ENCODE measurements around the gene HTD2. TPM values are rescaled to one million over a fixed set of nuclear protein-coding genes. Genes with fewer than 3 reads are reported as not detected.
"Not testable (repeated sequence)": the region's sequence is repeated elsewhere in the genome, so short reads cannot be mapped to it uniquely, and the experiment has no call there.

The HTD2 gene
- total RNA-seq, 2 experiments from 2014 or later: 6.9 to 7.4 TPM

GRCh38 chr3:58274027-58274614 lies 32.2 kb upstream of the HTD2 start:
- H3K9me3 Mint-ChIP-seq (ENCODE audit: low read depth): no peaks in the 10 kb centered on the region
- H3K4me3 Mint-ChIP-seq: no peak overlapping the region
- H3K4me1 Mint-ChIP-seq: peaks cover 8% of the 10 kb centered on the region
- CTCF ChIA-PET: no interaction called here
- peaks cover 13% of the 10 kb centered on the region for H3K36me3 Mint-ChIP-seq
- H3K27me3 Mint-ChIP-seq: no peaks in the 10 kb centered on the region
- no peak for DNase-seq
- no peak for ATAC-seq
- no peak overlapping the region for H3K27ac Mint-ChIP-seq

- H3K4me1 Mint-ChIP-seq: no peaks in the 10 kb centered on the region
- no peak overlapping the region for H3K4me3 Mint-ChIP-seq
- H3K36me3 Mint-ChIP-seq: peaks cover 2% of the 10 kb centered on the region
These were observed 25.3 kb upstream of the HTD2 start for GRCh38 chr3:58281069-58281468.

GRCh38 chr3:58285334-58285733 lies 21.0 kb upstream of the HTD2 start:
- DNase-seq: no peak
- Mint-ChIP-seq H3K9me3 (ENCODE audit: low read depth) (no peaks in the 10 kb centered on the region), H3K36me3 (peaks cover 2% of the 10 kb centered on the region), H3K4me1 (no peaks in the 10 kb centered on the region), H3K27ac (no peak overlapping the region), H3K4me3 (no peak overlapping the region), H3K27me3 (no peaks in the 10 kb centered on the region)
- no peak for ATAC-seq
- CTCF ChIA-PET: no interaction called here

More at GRCh38 chr3:58281069-58281468, 25.3 kb upstream of the HTD2 start:
- Mint-ChIP-seq H3K27ac (no peak overlapping the region), H3K27me3 (no peaks in the 10 kb centered on the region), H3K9me3 (ENCODE audit: low read depth) (no peaks in the 10 kb centered on the region)
- DNase-seq (no peak), ATAC-seq (no peak)
- CTCF ChIA-PET: no interaction called here

- CTCF ChIA-PET: no interaction called here
- no peak overlapping the region for H3K27ac Mint-ChIP-seq
- DNase-seq: no peak
- no peak overlapping the region for H3K4me3 Mint-ChIP-seq
- no peaks in the 10 kb centered on the region for H3K27me3 Mint-ChIP-seq
- no peaks in the 10 kb centered on the region for H3K4me1 Mint-ChIP-seq
- peaks cover 2% of the 10 kb centered on the region for H3K36me3 Mint-ChIP-seq
- ATAC-seq: no peak
- H3K9me3 Mint-ChIP-seq (ENCODE audit: low read depth): no peaks in the 10 kb centered on the region
These were observed 19.0 kb upstream of the HTD2 start for GRCh38 chr3:58287354-58287753.

- H3K4me3 Mint-ChIP-seq: no peak overlapping the region
- no peak for ATAC-seq
- H3K36me3 Mint-ChIP-seq: peaks cover 2% of the 10 kb centered on the region
- H3K9me3 Mint-ChIP-seq (ENCODE audit: low read depth): no peaks in the 10 kb centered on the region
- CTCF ChIA-PET: no interaction called here
- no peaks in the 10 kb centered on the region for H3K4me1 Mint-ChIP-seq
- no peaks in the 10 kb centered on the region for H3K27me3 Mint-ChIP-seq
- no peak overlapping the region for H3K27ac Mint-ChIP-seq
- peak; percentile 39 for DNase-seq
These were observed 18.1 kb upstream of the HTD2 start for GRCh38 chr3:58288011-58288728.

GRCh38 chr3:58288964-58289613 lies 17.2 kb upstream of the HTD2 start:
- H3K4me3 Mint-ChIP-seq; H3K9me3 Mint-ChIP-seq (ENCODE audit: low read depth); H3K27me3 Mint-ChIP-seq; H3K27ac Mint-ChIP-seq; ATAC-seq; CTCF ChIA-PET; H3K4me1 Mint-ChIP-seq; DNase-seq; H3K36me3 Mint-ChIP-seq: not testable (repeated sequence)

- H3K27ac Mint-ChIP-seq: not testable (repeated sequence)
These were observed 15.9 kb upstream of the HTD2 start for GRCh38 chr3:58290446-58290845.

GRCh38 chr3:58291671-58292338 lies 14.5 kb upstream of the HTD2 start:
- no peaks in the 10 kb centered on the region for H3K4me1 Mint-ChIP-seq
- H3K4me3 Mint-ChIP-seq: no peak overlapping the region
- H3K36me3 Mint-ChIP-seq: peaks cover 3% of the 10 kb centered on the region
- H3K27ac Mint-ChIP-seq: no peak overlapping the region
- DNase-seq: peak; percentile 19
- no peak for ATAC-seq
- CTCF ChIA-PET: interaction anchor here (1.4 to 2.0 kb wide), 2 partner anchors 15 to 73 kb away, joined by 5 read pairs; partner anchors contain the start of genes HTD2 and RPP14
- no peaks in the 10 kb centered on the region for H3K27me3 Mint-ChIP-seq
- H3K9me3 Mint-ChIP-seq (ENCODE audit: low read depth): no peaks in the 10 kb centered on the region

More at GRCh38 chr3:58290446-58290845, 15.9 kb upstream of the HTD2 start:
- H3K36me3 Mint-ChIP-seq; H3K4me3 Mint-ChIP-seq; H3K4me1 Mint-ChIP-seq; H3K27me3 Mint-ChIP-seq; CTCF ChIA-PET; DNase-seq; ATAC-seq; H3K9me3 Mint-ChIP-seq (ENCODE audit: low read depth): not testable (repeated sequence)

GRCh38 chr3:58292866-58293265 lies 13.5 kb upstream of the HTD2 start:
- CTCF ChIA-PET: interaction anchor here (0.6 to 2.0 kb wide), 3 partner anchors 13 to 77 kb away, joined by 3 to 5 read pairs (median 3); partner anchors contain the start of genes HTD2 and RPP14
- Mint-ChIP-seq H3K27me3 (no peaks in the 10 kb centered on the region), H3K9me3 (ENCODE audit: low read depth) (no peaks in the 10 kb centered on the region), H3K36me3 (peaks cover 3% of the 10 kb centered on the region), H3K4me1 (no peaks in the 10 kb centered on the region), H3K4me3 (no peak overlapping the region), H3K27ac (no peak overlapping the region)
- ATAC-seq (no peak), DNase-seq (no peak)

GRCh38 chr3:58293516-58293915 lies 12.8 kb upstream of the HTD2 start:
- Mint-ChIP-seq H3K36me3 (peaks cover 3% of the 10 kb centered on the region), H3K9me3 (ENCODE audit: low read depth) (no peaks in the 10 kb centered on the region), H3K4me1 (no peaks in the 10 kb centered on the region), H3K27me3 (no peaks in the 10 kb centered on the region), H3K27ac (no peak overlapping the region), H3K4me3 (no peak overlapping the region)
- CTCF ChIA-PET: interaction anchor here (1.5 to 2.0 kb wide), 2 partner anchors 13 to 75 kb away, joined by 3 to 5 read pairs; partner anchors contain the start of genes HTD2 and RPP14
- no peak for ATAC-seq
- peak; percentile 28 for DNase-seq

GRCh38 chr3:58296269-58296668 lies 10.1 kb upstream of the HTD2 start:
- DNase-seq: no peak
- H3K36me3 Mint-ChIP-seq: peaks cover 1% of the 10 kb centered on the region
- ATAC-seq: no peak
- no peaks in the 10 kb centered on the region for H3K4me1 Mint-ChIP-seq
- H3K27me3 Mint-ChIP-seq: peaks cover 10% of the 10 kb centered on the region
- H3K9me3 Mint-ChIP-seq (ENCODE audit: low read depth): no peaks in the 10 kb centered on the region
- CTCF ChIA-PET: no interaction called here
- no peak overlapping the region for H3K4me3 Mint-ChIP-seq
- H3K27ac Mint-ChIP-seq: no peak overlapping the region

GRCh38 chr3:58296843-58297242 lies 9.5 kb upstream of the HTD2 start:
- H3K4me1 Mint-ChIP-seq: no peaks in the 10 kb centered on the region
- H3K27ac Mint-ChIP-seq: no peak overlapping the region
- no peaks in the 10 kb centered on the region for H3K9me3 Mint-ChIP-seq (ENCODE audit: low read depth)
- no peak for DNase-seq
- H3K27me3 Mint-ChIP-seq: peaks cover 15% of the 10 kb centered on the region
- H3K4me3 Mint-ChIP-seq: no peak overlapping the region
- no peak for ATAC-seq
- CTCF ChIA-PET: interaction anchor here (2.1 kb wide), 1 partner anchor 10 kb away, joined by 4 read pairs; the partner anchor contains the start of gene HTD2
- H3K36me3 Mint-ChIP-seq: peaks cover 1% of the 10 kb centered on the region

GRCh38 chr3:58298190-58298589 lies 8.1 kb upstream of the HTD2 start:
- Mint-ChIP-seq H3K9me3 (ENCODE audit: low read depth) (no peaks in the 10 kb centered on the region), H3K27ac (no peak overlapping the region), H3K36me3 (peaks cover 1% of the 10 kb centered on the region), H3K27me3 (peaks cover 22% of the 10 kb centered on the region), H3K4me3 (no peak overlapping the region), H3K4me1 (no peaks in the 10 kb centered on the region)
- no peak for ATAC-seq
- DNase-seq: no peak
- CTCF ChIA-PET: interaction anchor here (2.1 to 5.0 kb wide), 2 partner anchors 8 to 110 kb away, joined by 4 to 41 read pairs; partner anchors contain the start of gene HTD2

Data from activated CD8-positive, alpha-beta memory T cell treated with anti-CD3 and anti-CD28 coated beads, Interleukin-2, amount 10 ng/mL, durations not matched to agents 7 days and 5 days (primary cell).